ENCODE results near the gene GNA15. TPM values are rescaled to one million over a fixed set of nuclear protein-coding genes. Genes with fewer than 3 reads are reported as not detected.
A peak's percentile ranks its signal among the peaks of the same experiment; 100 is the strongest.

GNA15 gene
- total RNA-seq, 2 donors from 2014 or later = 13.0 to 14.0 TPM

GRCh38 chr19:3186160-3186688, 50.4 kb downstream of the GNA15 start:
- DNase-seq (ENCODE audit: low spot score) (no peak), ATAC-seq (ENCODE audit: insufficient number of reproducible peaks, low FRiP score, low read depth) (no peak)
- TF ChIP-seq CTCF (IDR thresholded peaks at IDR 0.05) = no peak
- H3K36me3 ChIP-seq = no peaks in the 10 kb centered on the region
- H3K27me3 ChIP-seq (replicated peaks; ENCODE audit: insufficient read depth) = no peaks in the 10 kb centered on the region
- H3K4me3 ChIP-seq = peak overlapping the region; percentile 85
- H3K4me1 ChIP-seq (ENCODE audit: control insufficient read depth in 1 of 2, low read depth in 2 of 2) = peaks cover 10 to 23% of the 10 kb centered on the region in 2 donors
- no peak overlapping the region for H3K27ac ChIP-seq
- H3K9me3 ChIP-seq = no peaks in the 10 kb centered on the region

GRCh38 chr19:3186891-3187661, 51.2 kb downstream of the GNA15 start:
- no peaks in the 10 kb centered on the region for H3K36me3 ChIP-seq
- H3K4me1 ChIP-seq (ENCODE audit: control insufficient read depth in 1 of 2, low read depth in 2 of 2) = peaks cover 10 to 23% of the 10 kb centered on the region in 2 donors
- H3K27ac ChIP-seq = no peak overlapping the region
- no peaks in the 10 kb centered on the region for H3K9me3 ChIP-seq
- DNase-seq (ENCODE audit: low spot score) (no peak), ATAC-seq (ENCODE audit: insufficient number of reproducible peaks, low FRiP score, low read depth) (no peak)
- H3K4me3 ChIP-seq = peak overlapping the region; percentile 85
- TF ChIP-seq CTCF (IDR thresholded peaks at IDR 0.05) = no peak
- H3K27me3 ChIP-seq (replicated peaks; ENCODE audit: insufficient read depth) = no peaks in the 10 kb centered on the region

GRCh38 chr19:3187662-3188511, 52.1 kb downstream of the GNA15 start:
- ATAC-seq (ENCODE audit: insufficient number of reproducible peaks, low FRiP score, low read depth) (no peak), DNase-seq (ENCODE audit: low spot score) (no peak)
- peaks cover 10 to 23% of the 10 kb centered on the region in 2 donors for H3K4me1 ChIP-seq (ENCODE audit: control insufficient read depth in 1 of 2, low read depth in 2 of 2)
- TF ChIP-seq CTCF (IDR thresholded peaks at IDR 0.05) = no peak
- no peaks in the 10 kb centered on the region for H3K36me3 ChIP-seq
- no peak overlapping the region for H3K4me3 ChIP-seq
- no peaks in the 10 kb centered on the region for H3K27me3 ChIP-seq (replicated peaks; ENCODE audit: insufficient read depth)
- no peak overlapping the region for H3K27ac ChIP-seq
- no peaks in the 10 kb centered on the region for H3K9me3 ChIP-seq

GRCh38 chr19:3188627-3189596, 53.1 kb downstream of the GNA15 start:
- Histone ChIP-seq H3K27ac (no peak overlapping the region), H3K9me3 (no peaks in the 10 kb centered on the region), H3K27me3 (replicated peaks; ENCODE audit: insufficient read depth) (no peaks in the 10 kb centered on the region), H3K4me3 (no peak overlapping the region), H3K36me3 (peaks cover 8% of the 10 kb centered on the region), H3K4me1 (ENCODE audit: control insufficient read depth in 1 of 2, low read depth in 2 of 2) (peaks cover 10 to 23% of the 10 kb centered on the region in 2 donors)
- DNase-seq (ENCODE audit: low spot score) (no peak), ATAC-seq (ENCODE audit: insufficient number of reproducible peaks, low FRiP score, low read depth) (no peak)
- no peak for TF ChIP-seq CTCF (IDR thresholded peaks at IDR 0.05)
